Ishikawa (cell line): ENCODE results near the gene PDLIM1.

Experiments used
- CEBPB ChIP-seq: IDR thresholded peaks from 2 replicates; pipeline ENCODE4 v1.6.1; 2012
- CREB1 ChIP-seq: IDR thresholded peaks from 2 replicates; pipeline ENCODE4 v1.6.1; 2012; ENCODE audit warnings: low read depth
- EGR1 ChIP-seq: IDR thresholded peaks from 2 replicates; pipeline ENCODE4 v1.6.1; 2012
- EP300 ChIP-seq: IDR thresholded peaks from 2 replicates; pipeline ENCODE4 v1.6.1; 2012; ENCODE audit warnings: borderline replicate concordance
- FOXM1 ChIP-seq: IDR thresholded peaks from 2 replicates; pipeline ENCODE4 v1.6.1; 2012; ENCODE audit warnings: low read depth, borderline replicate concordance
- NFIC ChIP-seq: IDR thresholded peaks from 2 replicates; pipeline ENCODE4 v1.6.1; 2012
- RAD21 ChIP-seq: IDR thresholded peaks from 2 replicates; pipeline ENCODE4 v1.6.1; 2012; ENCODE audit warnings: low read depth
- REST ChIP-seq: IDR thresholded peaks from 2 replicates; pipeline ENCODE4 v1.6.1; 2012; ENCODE audit warnings: low read depth, mild to moderate bottlenecking
- TAF1 ChIP-seq: IDR thresholded peaks from 2 replicates; pipeline ENCODE4 v1.6.1; 2012; ENCODE audit warnings: low read depth, mild to moderate bottlenecking
- TCF12 ChIP-seq: IDR thresholded peaks from 2 replicates; pipeline ENCODE4 v1.6.1; 2012; ENCODE audit warnings: low read depth
- TEAD4 ChIP-seq: IDR thresholded peaks from 2 replicates; pipeline ENCODE4 v1.6.1; 2012
- YY1 ChIP-seq: IDR thresholded peaks from 2 replicates; pipeline ENCODE4 v1.6.1; 2012; ENCODE audit warnings: low read depth
- ZBTB7A ChIP-seq: IDR thresholded peaks from 2 replicates; pipeline ENCODE4 v1.6.1; 2012; ENCODE audit warnings: low read depth
- TF ChIP-seq, protein P1 (sequence below): IDR thresholded peaks from 2 replicates; pipeline ENCODE4 v1.6.1; 2012
- TF ChIP-seq, protein P2 (sequence below): IDR thresholded peaks from 2 replicates; pipeline ENCODE4 v1.6.1; 2012

Gene PDLIM1

GRCh38 chr10:95260909-95261552, 29.8 kb downstream of the PDLIM1 start:
- TF ChIP-seq, protein P1, sequence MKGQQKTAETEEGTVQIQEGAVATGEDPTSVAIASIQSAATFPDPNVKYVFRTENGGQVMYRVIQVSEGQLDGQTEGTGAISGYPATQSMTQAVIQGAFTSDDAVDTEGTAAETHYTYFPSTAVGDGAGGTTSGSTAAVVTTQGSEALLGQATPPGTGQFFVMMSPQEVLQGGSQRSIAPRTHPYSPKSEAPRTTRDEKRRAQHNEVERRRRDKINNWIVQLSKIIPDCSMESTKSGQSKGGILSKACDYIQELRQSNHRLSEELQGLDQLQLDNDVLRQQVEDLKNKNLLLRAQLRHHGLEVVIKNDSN, result no peak
- TF ChIP-seq CEBPB (no peak), EP300 (no peak), RAD21 (no peak), TEAD4 (no peak), FOXM1 (no peak), CREB1 (no peak), NFIC (no peak), TCF12 (no peak), YY1 (no peak), REST (no peak), EGR1 (no peak), ZBTB7A (no peak), TAF1 (no peak)
- TF ChIP-seq, protein P2, sequence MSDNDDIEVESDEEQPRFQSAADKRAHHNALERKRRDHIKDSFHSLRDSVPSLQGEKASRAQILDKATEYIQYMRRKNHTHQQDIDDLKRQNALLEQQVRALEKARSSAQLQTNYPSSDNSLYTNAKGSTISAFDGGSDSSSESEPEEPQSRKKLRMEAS, result no peak

- TF ChIP-seq EGR1 (no peak), RAD21 (no peak), TEAD4 (0 out of 2 replicates have a peak, but pooled peaks have one; percentile 40)
Observed at GRCh38 chr10:95260397-95260881, 30.4 kb downstream of the PDLIM1 start.

- no peak for TF ChIP-seq TCF12
- TF ChIP-seq, protein P1, result no peak
- TF ChIP-seq FOXM1, result no peak
- TF ChIP-seq, protein P2, result no peak
- TF ChIP-seq EP300, result no peak
- TF ChIP-seq ZBTB7A, result no peak
- no peak for TF ChIP-seq EGR1
- no peak for TF ChIP-seq NFIC
- TF ChIP-seq TEAD4, result no peak
- no peak for TF ChIP-seq RAD21
- TF ChIP-seq YY1, result no peak
- TF ChIP-seq CEBPB, result no peak
- TF ChIP-seq REST, result no peak
- no peak for TF ChIP-seq TAF1
- no peak for TF ChIP-seq CREB1
Observed at GRCh38 chr10:95257849-95258248, 33.0 kb downstream of the PDLIM1 start.

GRCh38 chr10:95256268-95256667, 34.5 kb downstream of the PDLIM1 start:
- no peak for TF ChIP-seq REST
- TF ChIP-seq, protein P2, result no peak
- no peak for TF ChIP-seq TCF12
- no peak for TF ChIP-seq ZBTB7A
- no peak for TF ChIP-seq CEBPB
- no peak for TF ChIP-seq EGR1
- TF ChIP-seq, protein P1, result no peak
- TF ChIP-seq NFIC, result no peak
- no peak for TF ChIP-seq TAF1
- no peak for TF ChIP-seq EP300
- no peak for TF ChIP-seq FOXM1
- no peak for TF ChIP-seq CREB1
- no peak for TF ChIP-seq TEAD4
- TF ChIP-seq YY1, result no peak
- TF ChIP-seq RAD21, result no peak
